Testis (tissue), 3 donors: ENCODE data around the gene DDN. TPM values are rescaled to one million over a fixed set of nuclear protein-coding genes. Genes with fewer than 3 reads are reported as not detected.

Experiments
- DNase-seq: peaks from one replicate; pipeline ENCODE4 v3.0.0-alpha.2; 2019
- H3K27ac ChIP-seq, 2 donors: fragments of 200-600 bp; sonication (generic); one replicate each; pipeline ENCODE4 v1.5.1; 2019
- H3K27me3 ChIP-seq: fragments of 200-600 bp; sonication (generic); one replicate; pipeline ENCODE4 v1.5.1; 2019
- H3K36me3 ChIP-seq: fragments of 200-600 bp; sonication (generic); one replicate; pipeline ENCODE4 v1.5.1; 2017; ENCODE audit warnings: low read depth; ENCODE audit errors: missing control alignments
- H3K4me1 ChIP-seq: fragments of 200-600 bp; sonication (generic); one replicate; pipeline ENCODE4 v1.5.1; 2019
- H3K4me3 ChIP-seq, 2 donors: fragments of 200-600 bp; sonication (generic); one replicate each; pipeline ENCODE4 v1.5.1; 2017 to 2019
- H3K9me3 ChIP-seq: fragments of 200-600 bp; sonication (generic); one replicate; pipeline ENCODE4 v1.5.1; 2017
- CTCF ChIP-seq, 3 experiments: fragments of 450-650 bp in 2 of 3; fragments of 200-600 bp in 1 of 3; sonication (generic) in 1 of 3; IDR thresholded peaks; one replicate each; pipeline ENCODE4 v1.5.1; 2016 to 2019; ENCODE audit warnings: antibody characterized with exemption in 3 of 3, mild to moderate bottlenecking in 2 of 3, moderate library complexity in 1 of 3
- POLR2A ChIP-seq: fragments of 450-650 bp; IDR thresholded peaks from one replicate; pipeline ENCODE4 v1.6.1; 2017; ENCODE audit warnings: antibody characterized with exemption, mild to moderate bottlenecking, moderate library complexity
- WGBS, 2 donors: methylation state at CpG; one replicate each; pipeline ENCODE4 v1.1.5; 2018; 5-methylcytosine and 5-hydroxymethylcytosine counted together
- intact Hi-C: fragments of 100-400 bp; cut with DNase I; formaldehyde crosslinking; loops from one replicate; pipeline ENCODE4 v1.15.1; 2023; ENCODE audit warnings: low total_unique reads
- polyA plus RNA-seq: library from polyadenylated mRNA; stranded (reverse); fragments of 350-450 nt; fragmentation: Illumina TruSeq; extraction: RNeasy Lipid Tissue Mini Kit (QIAGEN cat#74804); gene quantifications from one replicate; pipeline ENCODE4 v1.2.3, GENCODE V29; 2014; ENCODE audit warnings: low read depth, low replicate concordance; ENCODE audit not compliant: insufficient read depth
- total RNA-seq, 2 donors: library from RNA; depleted of rRNA; stranded (reverse); fragments of >200 nt; gene quantifications; one replicate each; pipeline ENCODE4 v1.2.3, GENCODE V29; 2016

Gene DDN
- total and polyA plus RNA-seq, 3 donors from 2014 or later = 0.31 to 0.96 (median 0.55) TPM

- Histone ChIP-seq H3K36me3 (no peaks in the 10 kb centered on the region), H3K27me3 (no peaks in the 10 kb centered on the region), H3K9me3 (no peaks in the 10 kb centered on the region), H3K4me3 (no peak overlapping the region), H3K4me1 (no peaks in the 10 kb centered on the region), H3K27ac (no peak overlapping the region)
- no peak for TF ChIP-seq POLR2A
- peak in 2 of 3 experiments; percentile 50 to 58 for TF ChIP-seq CTCF (IDR thresholded peaks at IDR 0.05)
- intact Hi-C loops = no loop called here
- WGBS, 2 donors = 62 to 78% methylated on average over 11 of the region's 11 CpGs
- peak; percentile 69 for DNase-seq
Measured at GRCh38 chr12:49043856-49044258, 44.7 kb upstream of the DDN start.

GRCh38 chr12:49043241-49043640 is 44.1 kb upstream of the DDN start:
- DNase-seq = no peak
- H3K4me3 ChIP-seq = no peak overlapping the region
- intact Hi-C loops = no loop called here
- 78 to 93% methylated on average over 4 of the region's 4 CpGs for WGBS, 2 donors
- H3K4me1 ChIP-seq = no peaks in the 10 kb centered on the region
- H3K36me3 ChIP-seq = no peaks in the 10 kb centered on the region
- H3K27me3 ChIP-seq = no peaks in the 10 kb centered on the region
- no peak for TF ChIP-seq POLR2A
- TF ChIP-seq CTCF (IDR thresholded peaks at IDR 0.05) = no peak
- no peaks in the 10 kb centered on the region for H3K9me3 ChIP-seq
- no peak overlapping the region for H3K27ac ChIP-seq

- Histone ChIP-seq H3K36me3 (no peaks in the 10 kb centered on the region), H3K9me3 (no peaks in the 10 kb centered on the region), H3K27me3 (no peaks in the 10 kb centered on the region), H3K27ac (no peak overlapping the region), H3K4me3 (no peak overlapping the region), H3K4me1 (no peaks in the 10 kb centered on the region)
- 87 to 91% methylated on average over 15 to 18 of the region's 18 CpGs for WGBS, 2 donors
- no peak for DNase-seq
- intact Hi-C loops = no loop called here
- TF ChIP-seq POLR2A (no peak), CTCF (IDR thresholded peaks at IDR 0.05) (no peak)
Measured at GRCh38 chr12:49041881-49042484, 42.8 kb upstream of the DDN start.

- WGBS, 2 donors = 89 to 93% methylated on average over 23 to 31 of the region's 31 CpGs
- intact Hi-C loops = no loop called here
Measured at GRCh38 chr12:49041036-49041880, 42.1 kb upstream of the DDN start.

GRCh38 chr12:49040364-49040855 is 41.2 kb upstream of the DDN start:
- Histone ChIP-seq H3K4me3 (no peak overlapping the region), H3K4me1 (no peaks in the 10 kb centered on the region), H3K27ac (no peak overlapping the region), H3K27me3 (no peaks in the 10 kb centered on the region), H3K36me3 (no peaks in the 10 kb centered on the region), H3K9me3 (no peaks in the 10 kb centered on the region)
- TF ChIP-seq CTCF (IDR thresholded peaks at IDR 0.05) (no peak), POLR2A (no peak)
- DNase-seq = no peak
- WGBS, 2 donors = 87 to 89% methylated on average over 14 of the region's 14 CpGs
- intact Hi-C loops = no loop called here

More at GRCh38 chr12:49041036-49041880, 42.1 kb upstream of the DDN start:
- H3K36me3 ChIP-seq = no peaks in the 10 kb centered on the region
- H3K4me1 ChIP-seq = no peaks in the 10 kb centered on the region
- H3K4me3 ChIP-seq = no peak overlapping the region
- no peaks in the 10 kb centered on the region for H3K9me3 ChIP-seq
- no peak for DNase-seq
- TF ChIP-seq POLR2A = no peak
- no peak overlapping the region for H3K27ac ChIP-seq
- no peaks in the 10 kb centered on the region for H3K27me3 ChIP-seq
